Fibroblast of pulmonary artery (primary cell): ENCODE results near the gene MRFAP1L1.
"Not testable (repeated sequence)": the region's sequence is repeated elsewhere in the genome, so short reads cannot be mapped to it uniquely, and the experiment has no call there.

ENCODE experiments used
- DNase-seq: peaks from one replicate; pipeline ENCODE4 v3.0.0-alpha.2; 2010; ENCODE audit warnings: low read depth
- H3K4me3 ChIP-seq: replicated peaks from 2 replicates; pipeline ENCODE4 v1.5.1; 2011; ENCODE audit warnings: low read depth, mild to moderate bottlenecking, control low read depth, low read length, moderate library complexity
- CTCF ChIP-seq: IDR thresholded peaks from 2 replicates; pipeline ENCODE4 v1.5.1; 2011; ENCODE audit warnings: mild to moderate bottlenecking, control low read depth, low read length, inconsistent platforms; ENCODE audit errors: missing control alignments

The MRFAP1L1 gene

GRCh38 chr4:6727943-6728250 lies 18.2 kb upstream of the MRFAP1L1 start:
- no peak overlapping the region for H3K4me3 ChIP-seq
- no peak for DNase-seq
- TF ChIP-seq CTCF: no peak

GRCh38 chr4:6727081-6727942 lies 17.6 kb upstream of the MRFAP1L1 start:
- TF ChIP-seq CTCF: no peak
- DNase-seq: peak; percentile 60
- H3K4me3 ChIP-seq: no peak overlapping the region

- DNase-seq, H3K4me3 ChIP-seq: not testable (repeated sequence)
These were observed 15.8 kb upstream of the MRFAP1L1 start for GRCh38 chr4:6725427-6725961.

- no peak overlapping the region for H3K4me3 ChIP-seq
- no peak for TF ChIP-seq CTCF
- DNase-seq: no peak
These were observed 14.9 kb upstream of the MRFAP1L1 start for GRCh38 chr4:6724421-6725111.

GRCh38 chr4:6723851-6724250 lies 14.2 kb upstream of the MRFAP1L1 start:
- TF ChIP-seq CTCF: no peak
- DNase-seq: no peak
- no peak overlapping the region for H3K4me3 ChIP-seq

- TF ChIP-seq CTCF: no peak
- no peak for DNase-seq
- H3K4me3 ChIP-seq: no peak overlapping the region
These were observed 13.2 kb upstream of the MRFAP1L1 start for GRCh38 chr4:6722891-6723290.

GRCh38 chr4:6721121-6721520 lies 11.5 kb upstream of the MRFAP1L1 start:
- H3K4me3 ChIP-seq: no peak overlapping the region
- no peak for DNase-seq
- no peak for TF ChIP-seq CTCF
